ENCODE results near the gene CALML6. TPM values are rescaled to one million over a fixed set of nuclear protein-coding genes. Genes with fewer than 3 reads are reported as not detected.

The CALML6 gene
- total RNA-seq, 1 donor from 2014 or later = not detected

DNA sequence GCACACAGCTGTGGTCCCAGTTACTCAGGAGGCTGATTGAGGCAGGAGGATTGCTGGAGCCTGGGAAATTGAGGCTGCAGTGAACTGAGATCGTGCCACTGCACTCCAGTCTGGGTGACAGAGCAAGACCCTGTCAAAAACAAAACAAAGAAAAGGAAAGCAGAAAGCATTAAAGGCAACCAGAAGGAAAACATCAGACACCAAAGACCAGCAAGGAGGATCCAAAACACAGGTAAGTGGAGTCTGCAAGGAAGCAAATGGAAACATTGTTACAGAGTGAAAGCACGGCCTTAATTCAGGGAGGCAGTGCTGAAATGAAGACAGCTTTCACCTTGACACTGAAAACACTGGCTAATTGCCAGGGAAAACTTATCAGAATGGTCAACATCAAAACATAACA lies 47.7 kb downstream of the CALML6 start:
- no peaks in the 10 kb centered on the region for H3K36me3 Mint-ChIP-seq
- H4K20me1 ChIP-seq (ENCODE audit: low read depth) = no peaks in the 10 kb centered on the region
- TF ChIP-seq, protein P1, sequence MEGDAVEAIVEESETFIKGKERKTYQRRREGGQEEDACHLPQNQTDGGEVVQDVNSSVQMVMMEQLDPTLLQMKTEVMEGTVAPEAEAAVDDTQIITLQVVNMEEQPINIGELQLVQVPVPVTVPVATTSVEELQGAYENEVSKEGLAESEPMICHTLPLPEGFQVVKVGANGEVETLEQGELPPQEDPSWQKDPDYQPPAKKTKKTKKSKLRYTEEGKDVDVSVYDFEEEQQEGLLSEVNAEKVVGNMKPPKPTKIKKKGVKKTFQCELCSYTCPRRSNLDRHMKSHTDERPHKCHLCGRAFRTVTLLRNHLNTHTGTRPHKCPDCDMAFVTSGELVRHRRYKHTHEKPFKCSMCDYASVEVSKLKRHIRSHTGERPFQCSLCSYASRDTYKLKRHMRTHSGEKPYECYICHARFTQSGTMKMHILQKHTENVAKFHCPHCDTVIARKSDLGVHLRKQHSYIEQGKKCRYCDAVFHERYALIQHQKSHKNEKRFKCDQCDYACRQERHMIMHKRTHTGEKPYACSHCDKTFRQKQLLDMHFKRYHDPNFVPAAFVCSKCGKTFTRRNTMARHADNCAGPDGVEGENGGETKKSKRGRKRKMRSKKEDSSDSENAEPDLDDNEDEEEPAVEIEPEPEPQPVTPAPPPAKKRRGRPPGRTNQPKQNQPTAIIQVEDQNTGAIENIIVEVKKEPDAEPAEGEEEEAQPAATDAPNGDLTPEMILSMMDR (IDR thresholded peaks at IDR 0.05) = no peak
- TF ChIP-seq EZH2 (IDR thresholded peaks at IDR 0.05) (no peak), EZH2phosphoT487 (IDR thresholded peaks at IDR 0.05) (no peak)
- H3K27ac Mint-ChIP-seq = no peak overlapping the region
- H3K9me3 Mint-ChIP-seq = no peaks in the 10 kb centered on the region
- H2AFZ ChIP-seq (replicated peaks) = no peak overlapping the region
- no peaks in the 10 kb centered on the region for H3K9me3 ChIP-seq (ENCODE audit: low read depth)
- peaks cover 14% of the 10 kb centered on the region for H3K27me3 Mint-ChIP-seq (ENCODE audit: insufficient read depth, low read depth)
- no peak overlapping the region for H3K27ac ChIP-seq
- H3K4me3 ChIP-seq = no peak overlapping the region
- no peak for DNase-seq (ENCODE audit: low spot score)
- H3K4me1 ChIP-seq = peaks cover 8% of the 10 kb centered on the region
- H3K9ac ChIP-seq = no peak overlapping the region
- H3K79me2 ChIP-seq (ENCODE audit: low read depth) = no peaks in the 10 kb centered on the region
- H3K27me3 ChIP-seq = no peaks in the 10 kb centered on the region
- H3K4me3 Mint-ChIP-seq = no peak overlapping the region
- H3K4me1 Mint-ChIP-seq = peaks cover 21% of the 10 kb centered on the region
- H3K4me2 ChIP-seq = no peak overlapping the region
- H3F3A ChIP-seq (ENCODE audit: low read depth) = no peaks in the 10 kb centered on the region
- H3K36me3 ChIP-seq = no peaks in the 10 kb centered on the region

- Histone ChIP-seq H4K20me1 (ENCODE audit: low read depth) (no peaks in the 10 kb centered on the region), H3K27ac (no peak overlapping the region), H3F3A (ENCODE audit: low read depth) (no peaks in the 10 kb centered on the region), H3K9ac (no peak overlapping the region), H3K4me3 (no peak overlapping the region), H3K79me2 (ENCODE audit: low read depth) (no peaks in the 10 kb centered on the region), H2AFZ (replicated peaks) (no peak overlapping the region), H3K4me2 (no peak overlapping the region), H3K27me3 (no peaks in the 10 kb centered on the region), H3K9me3 (ENCODE audit: low read depth) (no peaks in the 10 kb centered on the region), H3K36me3 (no peaks in the 10 kb centered on the region), H3K4me1 (peaks cover 8% of the 10 kb centered on the region)
- Mint-ChIP-seq H3K4me3 (no peak overlapping the region), H3K4me1 (peaks cover 21% of the 10 kb centered on the region), H3K27ac (peak overlapping the region; percentile 82), H3K9me3 (no peaks in the 10 kb centered on the region), H3K36me3 (no peaks in the 10 kb centered on the region), H3K27me3 (ENCODE audit: insufficient read depth, low read depth) (peaks cover 17% of the 10 kb centered on the region)
- DNase-seq (ENCODE audit: low spot score) = no peak
- TF ChIP-seq EZH2phosphoT487 (IDR thresholded peaks at IDR 0.05) = no peak
- TF ChIP-seq, protein P1 (IDR thresholded peaks at IDR 0.05) = no peak
- TF ChIP-seq EZH2 (IDR thresholded peaks at IDR 0.05) = no peak
Observed at GRCh38 chr1:1963570-1963969, 48.5 kb downstream of the CALML6 start.

DNA sequence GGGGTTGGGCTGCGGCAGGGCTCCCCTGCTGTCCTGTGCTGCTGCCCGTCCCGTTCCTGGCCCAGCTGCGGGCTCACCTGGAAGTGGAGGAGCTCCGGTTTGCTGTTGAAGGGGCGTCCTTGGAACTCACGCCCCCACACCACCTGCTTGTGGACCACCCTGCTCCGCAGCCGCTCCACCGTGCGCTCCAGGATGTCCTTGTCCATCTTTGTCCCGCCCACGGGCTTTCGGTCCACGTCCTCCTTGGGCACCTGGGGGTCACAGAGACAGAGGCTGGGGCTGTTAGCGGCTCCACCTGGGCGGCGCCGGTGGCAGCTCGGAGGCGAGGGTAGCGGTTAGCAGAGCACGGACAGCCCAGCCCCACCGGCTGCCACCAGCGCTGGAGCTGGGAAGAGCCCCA lies 49.8 kb downstream of the CALML6 start:
- Histone ChIP-seq H3K4me3 (no peak overlapping the region), H2AFZ (replicated peaks) (no peak overlapping the region), H3K27ac (no peak overlapping the region)

More for the DNA sequence above, 49.8 kb downstream of the CALML6 start:
- Mint-ChIP-seq H3K27ac (no peak overlapping the region), H3K36me3 (no peaks in the 10 kb centered on the region), H3K4me1 (peaks cover 17% of the 10 kb centered on the region), H3K4me3 (no peak overlapping the region), H3K9me3 (no peaks in the 10 kb centered on the region), H3K27me3 (ENCODE audit: insufficient read depth, low read depth) (peaks cover 19% of the 10 kb centered on the region)
- Histone ChIP-seq H3K27me3 (no peaks in the 10 kb centered on the region), H3K9ac (no peak overlapping the region), H3K36me3 (no peaks in the 10 kb centered on the region), H3K4me2 (no peak overlapping the region), H3F3A (ENCODE audit: low read depth) (no peaks in the 10 kb centered on the region), H3K79me2 (ENCODE audit: low read depth) (no peaks in the 10 kb centered on the region), H3K9me3 (ENCODE audit: low read depth) (no peaks in the 10 kb centered on the region), H3K4me1 (peaks cover 8% of the 10 kb centered on the region), H4K20me1 (ENCODE audit: low read depth) (no peaks in the 10 kb centered on the region)
- TF ChIP-seq, protein P1 (IDR thresholded peaks at IDR 0.05) = no peak
- TF ChIP-seq EZH2phosphoT487 (IDR thresholded peaks at IDR 0.05) = no peak
- DNase-seq (ENCODE audit: low spot score) = no peak

All from neural progenitor cell (in vitro differentiated cells).